Astrocyte (in vitro differentiated cells and primary cell): Measurements from ENCODE around the gene TRDN. TPM values are rescaled to one million over a fixed set of nuclear protein-coding genes. Genes with fewer than 3 reads are reported as not detected.

ENCODE experiments used
- DNase-seq: peaks from one replicate; pipeline ENCODE4 v3.0.0-alpha.2; 2010; ENCODE audit warnings: low read depth
- FAIRE-seq: peaks from 2 replicates; lab custom pipeline; 2011; peaks lifted over from hg19 to GRCh38; lab: Jason Lieb, UNC
- H2AFZ ChIP-seq: 2 replicates; pipeline ENCODE4 v1.6.0; 2012; ENCODE audit warnings: low read depth, low read length, inconsistent platforms
- H3K27ac ChIP-seq: 2 replicates; pipeline ENCODE4 v1.5.1; 2011; ENCODE audit warnings: low read depth, low read length, inconsistent platforms
- H3K27me3 ChIP-seq: 2 replicates; pipeline ENCODE4 v1.6.0; 2011; ENCODE audit warnings: low read length, inconsistent platforms; ENCODE audit not compliant: insufficient read depth
- H3K36me3 ChIP-seq: 2 replicates; pipeline ENCODE4 v1.5.1; 2011; ENCODE audit warnings: low read length, inconsistent platforms; ENCODE audit not compliant: insufficient read depth
- H3K4me1 ChIP-seq: 2 replicates; pipeline ENCODE4 v1.5.1; 2011; ENCODE audit warnings: low read length, inconsistent platforms; ENCODE audit not compliant: insufficient read depth
- H3K4me2 ChIP-seq: 2 replicates; pipeline ENCODE4 v1.6.0; 2012; ENCODE audit warnings: low read length, inconsistent platforms
- H3K4me3 ChIP-seq: 2 replicates; pipeline ENCODE4 v1.5.1; 2011; ENCODE audit warnings: low read depth, mild to moderate bottlenecking, low read length, inconsistent platforms; ENCODE audit not compliant: insufficient read depth
- H3K79me2 ChIP-seq: 2 replicates; pipeline ENCODE4 v1.6.0; 2012; ENCODE audit warnings: mild to moderate bottlenecking, low read length, inconsistent platforms; ENCODE audit not compliant: insufficient read depth
- H3K9ac ChIP-seq: 2 replicates; pipeline ENCODE4 v1.6.0; 2012; ENCODE audit warnings: mild to moderate bottlenecking, low read length, inconsistent platforms
- H3K9me3 ChIP-seq: 2 replicates; pipeline ENCODE4 v1.5.1; 2012; ENCODE audit warnings: low read depth, mild to moderate bottlenecking, low read length, inconsistent platforms; ENCODE audit not compliant: insufficient read depth
- H4K20me1 ChIP-seq: 2 replicates; pipeline ENCODE4 v1.6.0; 2012; ENCODE audit warnings: low read length, inconsistent platforms; ENCODE audit not compliant: insufficient read depth
- H3K27ac Mint-ChIP-seq: one replicate; pipeline ENCODE4 v1.8.0; 2021; ENCODE audit warnings: mild to moderate bottlenecking, mixed read lengths; ENCODE audit not compliant: unreplicated experiment
- H3K27me3 Mint-ChIP-seq: one replicate; pipeline ENCODE4 v1.8.0; 2021; ENCODE audit warnings: low read depth, mixed read lengths; ENCODE audit not compliant: unreplicated experiment
- H3K36me3 Mint-ChIP-seq: one replicate; pipeline ENCODE4 v1.8.0; 2021; ENCODE audit warnings: low read depth, mixed read lengths; ENCODE audit not compliant: unreplicated experiment
- H3K4me1 Mint-ChIP-seq: one replicate; pipeline ENCODE4 v1.8.0; 2021; ENCODE audit warnings: low read depth, mixed read lengths; ENCODE audit not compliant: unreplicated experiment
- H3K4me3 Mint-ChIP-seq: one replicate; pipeline ENCODE4 v1.8.0; 2021; ENCODE audit warnings: mild to moderate bottlenecking, moderate library complexity, mixed read lengths; ENCODE audit not compliant: unreplicated experiment
- H3K9me3 Mint-ChIP-seq: one replicate; pipeline ENCODE4 v1.8.0; 2021; ENCODE audit warnings: mild to moderate bottlenecking, mixed read lengths; ENCODE audit not compliant: unreplicated experiment
- CTCF ChIP-seq: IDR thresholded peaks from 2 replicates; pipeline ENCODE4 v1.5.1; 2011; ENCODE audit warnings: low read depth, mild to moderate bottlenecking, inconsistent platforms, low read length, moderate library complexity; ENCODE audit not compliant: insufficient read depth
- EZH2 ChIP-seq: IDR thresholded peaks from 2 replicates; pipeline ENCODE4 v1.6.1; 2012; ENCODE audit warnings: mild to moderate bottlenecking, low read length, inconsistent platforms; ENCODE audit not compliant: insufficient read depth
- total RNA-seq: library from RNA; stranded (reverse); gene quantifications from 2 replicates; pipeline ENCODE4 v1.2.1, GENCODE V29; 2021

Gene TRDN
- total RNA-seq, 1 donor from 2014 or later: not detected

GRCh38 chr6:123533862-123534648 lies 102.7 kb downstream of the TRDN start:
- H3K9me3 Mint-ChIP-seq: no peaks in the 10 kb centered on the region
- Histone ChIP-seq H3K36me3 (no peaks in the 10 kb centered on the region), H3K9ac (no peak overlapping the region), H4K20me1 (no peaks in the 10 kb centered on the region), H3K27ac (no peak overlapping the region), H3K4me3 (no peak overlapping the region), H3K9me3 (no peaks in the 10 kb centered on the region), H3K79me2 (no peaks in the 10 kb centered on the region), H3K4me1 (no peaks in the 10 kb centered on the region), H2AFZ (no peak overlapping the region), H3K27me3 (no peaks in the 10 kb centered on the region), H3K4me2 (no peak overlapping the region)
- FAIRE-seq (no peak), DNase-seq (no peak)
- H3K36me3 Mint-ChIP-seq: no peaks in the 10 kb centered on the region
- H3K4me3 Mint-ChIP-seq: no peak overlapping the region
- no peak for TF ChIP-seq EZH2
- TF ChIP-seq CTCF: no peak
- peaks cover 5% of the 10 kb centered on the region for H3K4me1 Mint-ChIP-seq
- H3K27ac Mint-ChIP-seq: no peak overlapping the region
- no peaks in the 10 kb centered on the region for H3K27me3 Mint-ChIP-seq

DNA sequence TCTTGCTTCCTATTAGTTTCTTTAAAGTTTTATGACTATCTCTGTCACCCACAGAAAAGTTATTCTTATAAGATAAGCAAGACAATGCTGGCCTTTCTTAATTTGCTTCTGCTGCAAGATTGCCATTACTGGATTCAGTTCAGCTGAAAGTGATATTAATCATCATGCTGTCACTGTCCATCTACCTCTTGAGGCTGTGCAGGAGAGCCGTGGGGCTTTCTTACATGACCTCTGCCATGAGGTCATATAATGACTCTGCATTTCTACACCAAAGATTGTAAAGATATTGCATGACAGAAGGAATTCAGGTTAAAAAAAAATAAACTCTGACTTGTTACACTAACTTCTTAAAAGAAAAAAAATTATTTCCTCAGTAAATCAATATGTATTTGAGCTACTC lies 106.9 kb downstream of the TRDN start:
- no peak for FAIRE-seq
- H3K9me3 Mint-ChIP-seq: no peaks in the 10 kb centered on the region
- Histone ChIP-seq H3K9me3 (no peaks in the 10 kb centered on the region), H3K27me3 (no peaks in the 10 kb centered on the region), H3K36me3 (no peaks in the 10 kb centered on the region), H3K4me3 (no peak overlapping the region), H3K27ac (no peak overlapping the region), H3K4me1 (no peaks in the 10 kb centered on the region), H2AFZ (no peak overlapping the region), H3K9ac (no peak overlapping the region), H3K79me2 (no peaks in the 10 kb centered on the region), H3K4me2 (no peak overlapping the region), H4K20me1 (no peaks in the 10 kb centered on the region)
- H3K4me1 Mint-ChIP-seq: peaks cover 12% of the 10 kb centered on the region
- TF ChIP-seq CTCF (no peak), EZH2 (no peak)
- H3K36me3 Mint-ChIP-seq: no peaks in the 10 kb centered on the region
- H3K27ac Mint-ChIP-seq: peak overlapping the region; percentile 48
- no peak overlapping the region for H3K4me3 Mint-ChIP-seq
- H3K27me3 Mint-ChIP-seq: no peaks in the 10 kb centered on the region
- DNase-seq: no peak

- Histone ChIP-seq H3K9me3 (no peaks in the 10 kb centered on the region), H2AFZ (no peak overlapping the region), H4K20me1 (no peaks in the 10 kb centered on the region), H3K4me2 (no peak overlapping the region), H3K27ac (no peak overlapping the region), H3K4me3 (no peak overlapping the region), H3K9ac (no peak overlapping the region), H3K4me1 (no peaks in the 10 kb centered on the region), H3K79me2 (no peaks in the 10 kb centered on the region), H3K36me3 (no peaks in the 10 kb centered on the region), H3K27me3 (no peaks in the 10 kb centered on the region)
- TF ChIP-seq EZH2 (no peak), CTCF (no peak)
- no peak for FAIRE-seq
- Mint-ChIP-seq H3K27ac (no peak overlapping the region), H3K4me3 (no peak overlapping the region), H3K27me3 (no peaks in the 10 kb centered on the region), H3K9me3 (no peaks in the 10 kb centered on the region), H3K36me3 (no peaks in the 10 kb centered on the region), H3K4me1 (peaks cover 12% of the 10 kb centered on the region)
- DNase-seq: no peak
Measured at GRCh38 chr6:123529058-123529457, 107.7 kb downstream of the TRDN start.
